Cardiac fibroblast (primary cell): ENCODE data around the gene ACVRL1.

Source experiments
- DNase-seq, 2 donors: peaks; one replicate each; pipeline versions ENCODE4 v3.0.0 to v3.0.0-alpha.2; 2010; ENCODE audit warnings: low read depth in 2 of 2
- H3K4me3 ChIP-seq, 2 donors: replicated peaks in 1 of 2; 1 replicate in 1 of 2; 2 replicates in 1 of 2; pipeline ENCODE4 v1.5.1; 2011; ENCODE audit warnings: low read depth in 2 of 2, low read length in 2 of 2, mild to moderate bottlenecking in 2 of 2, moderate library complexity in 1 of 2
- CTCF ChIP-seq: IDR thresholded peaks from one replicate; pipeline ENCODE4 v1.5.1; 2011; ENCODE audit warnings: low read depth, mild to moderate bottlenecking, low read length, inconsistent platforms

The ACVRL1 gene

GRCh38 chr12:51954561-51955361 lies 47.5 kb downstream of the ACVRL1 start:
- peak; percentile 44 to 45 for DNase-seq
- no peak overlapping the region for H3K4me3 ChIP-seq
- TF ChIP-seq CTCF, result no peak

GRCh38 chr12:51955702-51956101 lies 48.4 kb downstream of the ACVRL1 start:
- H3K4me3 ChIP-seq, result no peak overlapping the region
- no peak for DNase-seq
- no peak for TF ChIP-seq CTCF

- no peak for TF ChIP-seq CTCF
- H3K4me3 ChIP-seq, result no peak overlapping the region
- DNase-seq, result no peak
These were observed 51.2 kb downstream of the ACVRL1 start for GRCh38 chr12:51958542-51958941.

- TF ChIP-seq CTCF, result no peak
- peak; percentile 32 to 40 for DNase-seq
- no peak overlapping the region for H3K4me3 ChIP-seq
These were observed 51.9 kb downstream of the ACVRL1 start for GRCh38 chr12:51959211-51959610.

- DNase-seq, result no peak
- TF ChIP-seq CTCF, result no peak
- H3K4me3 ChIP-seq, result no peak overlapping the region
These were observed 52.6 kb downstream of the ACVRL1 start for GRCh38 chr12:51959921-51960320.

- no peak for TF ChIP-seq CTCF
- no peak for DNase-seq
- no peak overlapping the region for H3K4me3 ChIP-seq
These were observed 53.2 kb downstream of the ACVRL1 start for GRCh38 chr12:51960488-51960887.

- TF ChIP-seq CTCF, result no peak
- DNase-seq, result no peak
- no peak overlapping the region for H3K4me3 ChIP-seq
These were observed 53.6 kb downstream of the ACVRL1 start for GRCh38 chr12:51960890-51961289.
